ENCODE results near the gene C18orf32. TPM values are rescaled to one million over a fixed set of nuclear protein-coding genes. Genes with fewer than 3 reads are reported as not detected.

C18orf32 gene
- total RNA-seq, 4 donors from 2014 or later: 10.0 to 50.2 (median 28.1) TPM

GRCh38 chr18:49435170-49435569 is 51.9 kb downstream of the C18orf32 start:
- TF ChIP-seq POLR2AphosphoS5 (IDR thresholded peaks at IDR 0.05) (no peak), EP300 (IDR thresholded peaks at IDR 0.05; ENCODE audit: low read depth) (no peak), POLR2A (IDR thresholded peaks at IDR 0.05) (no peak), CTCF (IDR thresholded peaks at IDR 0.05) (no peak)
- H3K27me3 ChIP-seq: no peaks in the 10 kb centered on the region
- H3K27ac ChIP-seq: no peak overlapping the region
- no peaks in the 10 kb centered on the region for H3K36me3 ChIP-seq
- in situ Hi-C loops (cut with MboI; ENCODE audit: low pct_ligation_motif_present in 1 of 4, low pct_unique_long_range_greater_than_20kb in 1 of 4, low sequenced_read_pairs in 3 of 4) (loop anchor here in 3 of 4 donors (25.0 kb wide), 2 partner anchors 173 to 748 kb away; no protein-coding TSS in a partner anchor), intact Hi-C loops (cut with DNase I; ENCODE audit: low total_unique reads) (no loop called here)
- no peaks in the 10 kb centered on the region for H3K9me3 ChIP-seq
- no peak overlapping the region for H3K4me3 ChIP-seq
- peaks cover 0 to 10% (median 4%) of the 10 kb centered on the region in 4 donors for H3K4me1 ChIP-seq
- DNase-seq: no peak
- WGBS, 2 donors (ENCODE audit: low coverage in 1 of 2): 46 to 53% methylated on average over 1 of the region's 1 CpG

- whole genome bisulfite sequencing, 2 donors (ENCODE audit: low coverage in 1 of 2): 100% methylated on average over 2 of the region's 2 CpGs; no CpG with 5 or more reads in 1 of the 2 donors
- in situ Hi-C loops (cut with MboI; ENCODE audit: low pct_ligation_motif_present in 1 of 4, low pct_unique_long_range_greater_than_20kb in 1 of 4, low sequenced_read_pairs in 3 of 4): loop anchor here in 3 of 4 donors (25.0 kb wide), 2 partner anchors 170 to 745 kb away; no protein-coding TSS in a partner anchor
Observed at GRCh38 chr18:49432602-49433001, 54.4 kb downstream of the C18orf32 start.

GRCh38 chr18:49431165-49431962 is 55.7 kb downstream of the C18orf32 start:
- intact Hi-C loops (cut with DNase I; ENCODE audit: low total_unique reads) (no loop called here), in situ Hi-C loops (cut with MboI; ENCODE audit: low pct_ligation_motif_present in 1 of 4, low pct_unique_long_range_greater_than_20kb in 1 of 4, low sequenced_read_pairs in 3 of 4) (loop anchor here in 3 of 4 donors (25.0 kb wide), 2 partner anchors 169 to 744 kb away; no protein-coding TSS in a partner anchor)
- H3K9me3 ChIP-seq: no peaks in the 10 kb centered on the region
- no peak overlapping the region for H3K27ac ChIP-seq
- TF ChIP-seq POLR2A (IDR thresholded peaks at IDR 0.05) (no peak), EP300 (IDR thresholded peaks at IDR 0.05; ENCODE audit: low read depth) (no peak), CTCF (IDR thresholded peaks at IDR 0.05) (no peak), POLR2AphosphoS5 (IDR thresholded peaks at IDR 0.05) (no peak)
- no peak for DNase-seq
- WGBS, 2 donors (ENCODE audit: low coverage in 1 of 2): 84 to 90% methylated on average over 4 to 6 of the region's 6 CpGs
- peaks cover 0 to 7% (median 0%) of the 10 kb centered on the region in 4 donors for H3K36me3 ChIP-seq
- no peaks in the 10 kb centered on the region for H3K4me1 ChIP-seq
- no peak overlapping the region for H3K4me3 ChIP-seq
- H3K27me3 ChIP-seq: no peaks in the 10 kb centered on the region

More at GRCh38 chr18:49432602-49433001, 54.4 kb downstream of the C18orf32 start:
- Histone ChIP-seq H3K4me3 (no peak overlapping the region), H3K27me3 (no peaks in the 10 kb centered on the region), H3K4me1 (no peaks in the 10 kb centered on the region), H3K36me3 (peaks cover 0 to 7% (median 0%) of the 10 kb centered on the region in 4 donors), H3K9me3 (no peaks in the 10 kb centered on the region), H3K27ac (no peak overlapping the region)
- no peak for DNase-seq
- intact Hi-C loops (cut with DNase I; ENCODE audit: low total_unique reads): no loop called here
- TF ChIP-seq EP300 (IDR thresholded peaks at IDR 0.05; ENCODE audit: low read depth): no peak
- TF ChIP-seq CTCF (IDR thresholded peaks at IDR 0.05): no peak
- no peak for TF ChIP-seq POLR2AphosphoS5 (IDR thresholded peaks at IDR 0.05)
- TF ChIP-seq POLR2A (IDR thresholded peaks at IDR 0.05): no peak

Small RNA genes lying within 50 kb of the gene (small RNA-seq; reads per million reads assigned to genes)
- gene SNORD58A (0 reads per million in 4 donors), gene SNORD58C (0 reads per million in 4 donors)

Other genes with a start within 250 kb of the C18orf32 start
- gene DYM, start 26.6 kb downstream of the C18orf32 start, total RNA-seq: 100 to 1,000 TPM in 2 of 4 donors, 10 to 100 TPM in 2; 51.1 to 378 (median 127) TPM
- 1,000 to 10,000 TPM in 3 of 4 donors, 100 to 1,000 TPM in 1; 990 to 2,109 (median 1,575) TPM for gene RPL17, start 5.2 kb upstream of the C18orf32 start, total RNA-seq
- gene LIPG, start 74.8 kb upstream of the C18orf32 start, total RNA-seq: 10 to 100 TPM in 1 of 4 donors, 1 to 10 TPM in 3; 4.9 to 11.5 (median 6.9) TPM

All from transverse colon (tissue), 4 donors.